NCI-H1930 (cell line): ENCODE measurements around the gene SMIM38.

Experiments used
- DNase-seq, 2 experiments: peaks; one replicate each; lab custom pipeline; 2025; lab: John Stamatoyannopoulos, UW

The SMIM38 gene

GRCh38 chr11:69159150-69159852 is 3.6 kb downstream of the SMIM38 start:
- no peak for DNase-seq

DNA sequence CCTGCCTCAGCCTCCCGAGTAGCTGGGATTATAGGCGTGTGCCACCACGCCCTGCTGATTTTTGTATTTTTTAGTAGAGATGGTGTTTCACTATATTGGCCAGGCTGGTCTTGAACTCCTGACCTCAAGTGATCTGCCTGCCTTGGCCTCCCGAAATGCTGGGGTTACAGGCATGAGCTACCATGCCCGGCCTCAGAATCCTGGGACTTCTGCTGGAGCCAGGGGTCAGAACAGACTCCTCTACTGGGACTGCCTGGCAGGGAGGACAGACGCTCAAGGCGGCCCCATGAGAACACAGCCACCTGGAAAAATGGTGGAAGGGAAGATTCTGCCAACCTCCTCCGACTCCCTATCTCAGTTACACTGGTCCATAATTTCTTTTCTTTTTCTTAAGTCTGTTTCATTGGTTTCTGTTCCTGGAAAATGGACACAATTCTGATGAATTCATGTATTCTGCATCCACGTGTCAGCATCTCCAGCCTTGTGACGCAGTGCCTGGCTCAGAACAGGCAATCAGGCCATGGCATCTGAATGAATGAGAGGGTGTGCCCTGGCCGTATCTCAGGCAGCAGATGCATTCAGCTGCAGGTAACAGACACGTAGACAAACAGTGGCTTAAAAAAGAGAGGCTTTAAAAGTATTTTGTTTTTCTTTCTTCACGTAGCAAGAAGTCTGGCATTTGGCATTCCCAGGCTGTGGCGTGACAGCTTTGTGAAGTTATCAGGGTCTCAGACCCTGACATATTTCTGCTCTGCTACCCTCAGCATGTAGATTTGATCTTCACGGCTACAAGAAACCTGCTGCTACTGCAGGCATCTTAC is 4.8 kb downstream of the SMIM38 start:
- DNase-seq, result no peak

- DNase-seq, result no peak
Measured at GRCh38 chr11:69161117-69161407, 5.3 kb downstream of the SMIM38 start.

DNA sequence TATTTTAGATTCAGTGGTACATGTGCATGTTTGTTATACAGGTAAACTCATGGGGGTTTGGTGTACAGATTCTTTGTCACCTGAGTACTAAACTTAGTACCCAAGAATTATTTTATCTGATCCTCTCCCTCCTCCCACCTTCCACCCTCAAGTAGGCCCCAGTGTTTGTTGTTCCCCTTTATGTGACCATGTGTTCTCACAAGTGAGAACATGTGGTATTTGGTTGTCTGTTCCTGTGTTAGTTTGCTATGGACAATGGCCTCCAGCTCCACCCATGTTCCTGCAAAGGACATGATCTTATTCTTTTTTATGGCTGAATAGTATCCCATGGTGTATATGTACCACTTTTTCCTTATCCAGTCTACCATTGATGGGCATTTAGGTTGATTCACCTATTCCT is 6.8 kb downstream of the SMIM38 start:
- no peak for DNase-seq

DNA sequence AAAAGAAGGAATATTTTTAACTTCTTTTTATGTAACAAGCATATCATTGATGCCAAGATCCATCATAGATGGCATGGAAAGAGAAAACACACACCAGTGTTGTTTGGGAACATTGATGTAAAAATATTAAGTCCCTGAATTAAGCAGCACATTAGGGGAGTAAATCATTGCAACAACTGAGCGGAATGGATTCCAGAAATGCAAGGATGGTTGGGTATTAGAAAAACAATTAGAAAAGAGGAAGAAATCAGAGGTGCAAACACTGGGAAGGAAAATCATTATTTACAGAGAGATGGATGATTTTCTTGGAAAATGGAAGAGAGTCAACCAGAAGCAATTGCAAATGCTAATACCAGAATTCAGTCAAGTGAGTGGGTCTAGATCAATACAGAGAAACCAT is 8.1 kb downstream of the SMIM38 start:
- no peak for DNase-seq

DNA sequence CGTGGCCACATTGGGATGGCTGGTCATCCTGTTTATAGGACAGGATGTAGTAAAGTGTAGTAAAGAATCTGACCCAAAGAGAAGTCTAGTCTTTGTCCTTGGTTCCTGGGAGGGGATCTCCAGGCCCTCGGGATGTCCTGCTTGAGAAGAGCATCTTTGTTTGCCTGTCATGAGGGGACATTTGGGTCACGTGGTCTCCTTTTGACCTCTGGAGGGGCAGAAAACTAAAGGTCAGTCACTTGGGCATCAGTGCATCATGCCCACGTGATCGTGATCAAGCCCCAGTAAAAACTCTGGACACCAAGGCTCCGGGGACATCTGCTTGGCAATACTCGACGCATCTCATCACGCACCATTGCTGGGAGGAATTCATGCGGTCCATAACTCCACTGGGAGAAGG is 9.1 kb downstream of the SMIM38 start:
- DNase-seq, result no peak

DNA sequence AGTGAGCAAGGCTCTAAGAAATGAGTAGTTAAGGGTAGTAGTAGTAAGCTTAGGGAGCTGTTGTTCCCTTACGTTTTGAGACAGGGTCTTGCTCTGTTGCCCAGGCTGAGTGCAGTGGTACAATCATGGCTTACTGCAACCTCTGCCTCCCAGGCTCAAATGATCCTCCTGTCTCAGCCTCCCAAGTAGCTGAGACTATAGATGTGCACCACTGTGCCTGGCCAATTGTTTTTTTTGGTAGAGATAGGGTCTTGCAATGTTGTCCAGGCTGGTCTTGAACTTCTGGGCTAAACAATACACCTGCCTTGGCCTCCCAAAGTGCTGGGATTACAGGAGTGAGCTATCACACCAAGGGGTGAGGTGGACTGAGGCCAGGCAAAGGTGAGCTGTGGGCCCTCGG is 10.0 kb downstream of the SMIM38 start:
- no peak for DNase-seq

- DNase-seq, result no peak
Measured at GRCh38 chr11:69166218-69167115, 10.7 kb downstream of the SMIM38 start.

DNA sequence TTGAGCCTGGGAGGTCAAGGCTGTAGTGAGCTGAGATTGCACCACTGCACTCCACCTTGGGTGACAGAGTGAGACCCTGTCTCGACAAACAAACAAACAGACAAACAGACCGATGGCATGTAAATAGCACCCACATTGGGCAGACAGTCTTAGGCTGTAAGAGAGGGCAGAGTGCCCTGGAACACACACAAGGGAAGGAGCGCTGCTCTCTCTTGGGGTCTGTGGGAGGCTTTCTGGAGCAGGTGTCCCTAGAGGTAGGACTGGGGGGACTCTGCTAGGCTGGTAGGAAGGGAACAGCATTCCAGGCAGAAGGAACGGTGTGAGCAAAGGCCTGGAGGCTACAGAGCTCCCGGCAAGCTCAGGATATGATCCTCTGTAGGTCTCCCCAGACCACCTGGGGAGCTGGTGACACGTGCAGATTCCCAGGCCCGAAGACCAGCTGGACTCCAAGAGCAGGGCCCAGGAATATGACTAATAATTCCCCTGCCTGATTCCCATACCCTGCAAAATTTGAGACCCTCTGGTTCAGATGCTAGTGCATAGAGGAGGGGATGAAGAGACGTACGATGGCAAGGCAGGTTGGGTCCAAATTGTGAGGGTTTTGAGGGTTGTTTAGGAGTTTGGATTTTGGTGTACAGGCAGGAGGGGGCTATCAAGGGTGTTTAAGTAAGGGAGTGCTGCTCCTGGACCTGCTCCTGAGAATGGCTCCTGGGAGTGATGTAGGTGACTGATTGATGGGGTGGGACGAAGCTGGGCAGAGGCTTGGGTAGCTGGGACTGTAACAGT is 11.6 kb downstream of the SMIM38 start:
- DNase-seq, result no peak

- DNase-seq, result no peak
Measured at GRCh38 chr11:69167916-69168691, 12.4 kb downstream of the SMIM38 start.

GRCh38 chr11:69169479-69169878 is 13.7 kb downstream of the SMIM38 start:
- no peak for DNase-seq

DNA sequence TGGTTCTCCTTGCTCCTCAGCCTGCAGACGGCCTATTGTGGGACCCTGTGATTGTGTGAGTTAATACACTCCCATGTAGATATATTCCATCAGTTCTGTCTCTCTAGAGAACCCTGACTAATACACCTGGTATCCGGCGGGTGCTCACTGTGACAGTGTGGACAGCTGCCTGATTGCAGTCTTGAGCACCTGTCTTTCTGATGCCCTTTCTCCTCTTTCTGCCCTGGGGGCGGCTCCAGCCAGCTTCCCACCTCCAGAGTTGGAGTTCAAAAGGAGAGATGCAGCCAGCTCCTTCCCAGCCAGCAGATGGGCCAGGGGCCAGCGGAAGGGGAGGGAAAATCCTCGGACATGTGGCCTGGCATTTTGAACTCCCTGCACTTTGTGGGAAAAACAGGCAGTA is 15.0 kb downstream of the SMIM38 start:
- DNase-seq, result no peak

GRCh38 chr11:69171476-69172240 is 15.9 kb downstream of the SMIM38 start:
- no peak for DNase-seq

- DNase-seq, result no peak
Measured at GRCh38 chr11:69172674-69173073, 16.9 kb downstream of the SMIM38 start.

GRCh38 chr11:69173331-69173730 is 17.6 kb downstream of the SMIM38 start:
- no peak for DNase-seq

DNA sequence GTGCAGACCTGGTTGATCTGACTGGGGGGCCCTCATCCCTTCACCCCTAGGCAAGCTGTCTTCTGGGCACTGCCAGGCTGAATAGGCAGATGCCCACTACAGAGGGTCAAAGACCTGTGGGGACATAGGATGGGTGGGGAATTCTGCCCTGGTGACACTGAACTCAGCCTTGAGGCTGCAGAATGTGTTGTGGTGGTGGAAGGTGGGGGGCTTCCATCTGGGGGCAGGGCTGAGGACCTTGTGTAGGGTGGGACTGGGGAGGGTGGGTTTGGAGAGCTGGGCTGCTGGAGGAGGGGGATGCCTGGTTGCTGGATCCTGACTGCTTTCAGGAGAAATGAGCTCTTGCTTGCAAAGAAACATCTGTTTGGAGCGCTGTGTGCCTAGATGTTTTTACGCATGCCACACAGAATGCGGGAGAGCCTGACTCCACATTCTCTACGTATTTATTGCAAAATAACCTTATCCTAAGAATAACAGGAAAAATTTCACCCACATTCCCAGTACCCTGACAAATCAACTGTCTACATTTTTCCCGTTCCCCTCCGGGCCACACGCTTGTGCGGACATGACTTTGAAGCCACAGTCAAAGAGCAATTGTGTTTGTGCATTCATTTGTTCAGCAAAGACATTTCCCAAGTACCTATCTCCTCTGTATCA is 18.3 kb downstream of the SMIM38 start:
- DNase-seq, result no peak

GRCh38 chr11:69174841-69175240 is 19.1 kb downstream of the SMIM38 start:
- DNase-seq, result no peak

GRCh38 chr11:69178819-69179482 is 23.2 kb downstream of the SMIM38 start:
- no peak for DNase-seq

- no peak for DNase-seq
Measured at GRCh38 chr11:69180226-69180625, 24.5 kb downstream of the SMIM38 start.
